GM19324 (cell line): Measurements from ENCODE around the gene GDPD4.

Experiments
- ATAC-seq: cut with Tn5 transposase; IDR thresholded peaks from one replicate; pipeline ENCODE4 v1.9.1; 2021; ENCODE audit warnings: mild to moderate bottlenecking, moderate library complexity; ENCODE audit not compliant: unreplicated experiment, low FRiP score

Gene GDPD4, protein sequence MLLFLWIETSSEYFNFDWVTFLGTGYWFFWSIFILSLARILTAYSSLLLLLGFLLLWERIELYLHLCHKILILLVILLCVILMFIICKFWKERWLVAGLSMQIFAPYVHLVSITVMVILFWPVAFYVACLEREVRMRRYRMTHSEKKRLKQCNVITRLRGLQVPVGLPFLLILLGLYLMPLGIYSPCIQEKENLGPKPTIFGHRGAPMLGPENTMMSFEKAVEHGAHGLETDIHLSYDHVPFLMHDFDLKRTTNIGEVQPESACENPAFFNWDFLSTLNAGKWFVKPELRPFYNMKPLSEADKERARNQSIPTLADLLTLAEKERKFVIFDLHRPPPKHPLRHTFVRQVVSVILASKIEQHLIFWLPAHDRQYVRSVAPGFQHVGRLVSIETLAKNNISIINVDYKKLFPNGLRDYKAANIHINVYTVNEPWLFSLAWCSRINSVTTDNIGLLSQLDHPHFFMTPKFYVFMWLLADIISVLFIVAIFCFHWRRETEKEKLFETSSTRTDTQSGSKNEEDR

DNA sequence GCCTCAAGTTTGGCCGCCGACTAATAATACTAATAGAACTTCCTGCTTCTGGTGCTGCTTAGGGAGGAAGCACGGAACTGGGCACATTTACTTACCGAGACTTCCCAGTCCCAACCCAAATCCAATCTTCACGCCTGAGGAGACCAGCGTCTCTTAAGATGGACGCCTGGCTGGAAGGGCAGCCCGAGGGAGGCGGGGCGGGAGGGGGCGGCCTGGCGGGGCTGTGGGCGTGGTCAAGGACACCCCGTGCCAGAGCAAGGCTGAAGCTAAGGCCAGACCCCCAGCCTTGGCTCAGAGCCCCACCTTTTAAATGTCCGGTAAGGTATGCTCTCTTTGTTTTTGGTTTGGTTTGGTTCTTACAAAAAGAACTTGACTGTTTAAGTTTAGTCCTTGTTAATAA lies at the start of gene GDPD4:
Gene GDPD4 (minus strand): TSS at position 177 of the 400 bp plus-strand sequence. CDS start 16,549 bp downstream, outside the sequence.
- no peak for ATAC-seq

DNA sequence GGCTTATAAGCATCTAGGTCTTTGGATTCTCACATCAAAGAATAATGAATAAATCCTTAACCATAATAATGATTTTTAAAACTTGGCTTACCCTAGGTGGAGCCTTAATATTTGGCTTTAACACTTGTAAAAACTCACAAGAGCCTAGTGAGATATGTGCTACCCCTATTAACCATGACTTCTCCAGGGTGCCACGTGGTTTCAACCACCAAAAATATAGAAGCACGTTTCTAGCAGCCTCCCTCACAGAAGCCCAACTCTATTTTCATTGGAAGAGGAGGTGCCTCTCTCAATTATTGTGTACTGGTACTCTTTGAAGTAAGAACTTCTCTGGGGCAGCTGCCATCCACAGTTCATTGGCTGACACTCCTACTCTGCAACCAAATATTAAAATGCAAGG lies 46.5 kb upstream of the GDPD4 start:
- ATAC-seq = no peak

DNA sequence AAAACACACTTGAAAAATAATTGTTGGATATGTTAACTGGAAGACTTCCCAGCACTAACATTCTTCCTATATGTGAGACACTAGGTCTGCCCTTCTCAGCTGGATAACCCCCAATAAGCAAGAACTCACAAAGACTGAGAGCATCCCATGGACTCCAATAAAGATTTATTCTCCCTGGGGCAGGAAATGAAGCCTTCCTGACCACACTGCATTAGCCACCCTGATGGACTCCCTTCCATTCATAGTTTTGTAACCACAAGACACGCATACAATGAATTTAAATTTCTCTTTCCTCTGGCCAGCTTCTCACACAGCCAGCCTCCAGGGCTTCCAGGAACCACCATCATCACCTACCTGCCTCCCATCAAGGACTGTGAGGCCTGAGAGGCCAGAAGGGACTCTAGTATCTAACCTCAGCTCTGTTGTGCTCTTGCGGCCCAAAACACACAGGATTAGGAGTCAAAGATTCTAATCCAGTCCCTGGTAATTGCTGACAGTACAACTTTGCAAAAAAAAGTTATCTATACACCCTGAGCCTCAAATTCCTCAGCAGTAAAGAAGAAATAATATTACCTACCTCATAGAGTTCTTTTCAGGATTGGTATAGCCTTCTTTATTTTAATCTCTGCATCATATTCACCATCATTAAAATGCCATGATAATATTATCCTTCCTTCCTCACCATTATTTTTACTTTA lies 45.6 kb upstream of the GDPD4 start:
- no peak for ATAC-seq

DNA sequence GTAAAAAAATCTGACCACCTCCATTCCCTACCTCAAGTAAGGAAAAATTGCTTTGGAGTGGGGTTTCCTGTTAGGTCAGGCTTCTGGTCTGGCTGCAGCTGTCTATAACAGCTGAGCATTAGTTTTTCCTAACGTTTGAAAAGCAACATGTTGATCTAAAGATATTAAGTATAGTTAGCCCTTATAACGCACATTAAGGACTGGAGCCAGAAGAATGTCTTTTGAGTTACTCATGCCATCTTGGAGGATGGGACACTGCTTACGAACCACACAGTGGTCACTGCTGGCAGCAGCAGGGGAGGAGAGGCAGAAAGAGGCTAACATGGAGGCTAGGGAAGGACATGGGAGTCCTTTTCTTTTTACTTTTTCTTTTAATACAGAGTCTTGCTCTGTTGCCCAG lies 44.1 kb upstream of the GDPD4 start:
- no peak for ATAC-seq

DNA sequence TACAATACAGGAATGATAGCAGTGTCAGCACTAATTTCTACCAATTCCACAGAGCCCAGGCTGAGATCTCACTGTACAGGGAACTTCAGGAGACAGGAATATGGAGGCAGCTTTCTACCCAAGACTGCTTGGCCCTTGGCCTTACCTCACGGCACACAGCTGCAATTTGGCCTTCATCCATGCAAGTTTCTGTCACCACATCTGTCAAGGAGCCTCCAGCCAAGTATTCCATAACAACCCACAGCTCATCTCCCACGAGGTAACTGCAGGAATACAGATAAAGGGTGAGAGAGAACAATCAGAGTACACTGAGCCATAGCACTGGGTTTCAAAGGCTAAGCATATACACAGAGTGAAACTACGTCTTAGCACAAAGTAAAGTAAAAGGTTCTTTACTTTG lies 39.0 kb upstream of the GDPD4 start:
- no peak for ATAC-seq

DNA sequence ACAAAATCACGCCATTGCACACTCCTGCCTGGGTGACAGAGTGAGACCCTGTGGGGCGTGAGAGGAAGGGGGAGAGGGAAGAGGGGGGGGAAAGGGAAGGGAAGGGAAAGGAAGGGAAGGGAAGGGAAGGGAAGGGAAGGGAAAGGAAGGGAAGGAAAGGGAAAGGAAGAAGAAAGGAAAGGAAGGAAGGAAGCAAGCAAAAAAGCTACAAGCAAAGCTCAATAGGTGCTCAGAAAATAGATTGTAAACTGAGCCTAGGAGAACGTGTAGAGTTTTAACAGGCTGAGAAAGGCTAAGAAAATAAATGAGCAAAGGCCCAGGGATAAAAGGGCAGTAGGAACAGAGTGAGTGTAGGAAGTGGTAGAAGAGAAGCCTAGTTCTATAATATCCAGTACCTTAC lies 30.8 kb upstream of the GDPD4 start:
- ATAC-seq = no peak

DNA sequence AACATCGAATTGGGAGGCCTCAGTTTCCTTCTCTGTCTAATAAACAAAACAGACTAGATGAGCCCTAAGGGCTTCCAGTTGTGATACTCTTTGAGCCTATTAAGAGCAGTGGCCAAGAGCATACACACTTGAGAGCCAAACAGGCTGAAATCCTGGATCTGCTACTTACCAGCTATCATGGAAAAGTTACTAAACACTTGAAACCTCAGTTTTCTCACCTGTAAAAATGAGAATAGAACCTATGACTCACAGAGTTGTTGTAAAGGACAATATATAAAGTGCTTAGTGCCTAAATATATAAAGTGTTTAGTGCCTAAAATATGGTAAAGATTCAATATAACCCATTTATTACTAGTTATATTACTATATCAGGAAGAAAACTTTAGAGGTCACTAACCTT lies 23.7 kb upstream of the GDPD4 start:
- no peak for ATAC-seq

DNA sequence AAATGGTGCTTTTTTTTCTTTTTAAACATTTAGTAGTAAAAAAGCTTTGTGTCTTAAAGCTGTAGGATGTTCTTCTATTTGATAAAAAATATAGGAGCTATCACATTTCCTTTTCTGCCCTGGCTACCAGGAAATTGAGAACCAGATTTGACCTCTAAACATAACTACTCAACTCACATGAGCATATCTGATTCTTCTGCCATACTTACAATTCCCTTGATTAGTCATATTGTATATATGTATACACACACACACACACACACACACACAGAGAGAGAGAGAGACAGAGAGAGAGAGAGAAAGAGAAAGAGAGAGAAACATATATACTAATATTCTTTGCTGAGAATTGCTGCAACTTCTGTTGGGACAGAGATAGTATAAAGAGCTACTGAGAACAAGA lies 23.0 kb upstream of the GDPD4 start:
- no peak for ATAC-seq

DNA sequence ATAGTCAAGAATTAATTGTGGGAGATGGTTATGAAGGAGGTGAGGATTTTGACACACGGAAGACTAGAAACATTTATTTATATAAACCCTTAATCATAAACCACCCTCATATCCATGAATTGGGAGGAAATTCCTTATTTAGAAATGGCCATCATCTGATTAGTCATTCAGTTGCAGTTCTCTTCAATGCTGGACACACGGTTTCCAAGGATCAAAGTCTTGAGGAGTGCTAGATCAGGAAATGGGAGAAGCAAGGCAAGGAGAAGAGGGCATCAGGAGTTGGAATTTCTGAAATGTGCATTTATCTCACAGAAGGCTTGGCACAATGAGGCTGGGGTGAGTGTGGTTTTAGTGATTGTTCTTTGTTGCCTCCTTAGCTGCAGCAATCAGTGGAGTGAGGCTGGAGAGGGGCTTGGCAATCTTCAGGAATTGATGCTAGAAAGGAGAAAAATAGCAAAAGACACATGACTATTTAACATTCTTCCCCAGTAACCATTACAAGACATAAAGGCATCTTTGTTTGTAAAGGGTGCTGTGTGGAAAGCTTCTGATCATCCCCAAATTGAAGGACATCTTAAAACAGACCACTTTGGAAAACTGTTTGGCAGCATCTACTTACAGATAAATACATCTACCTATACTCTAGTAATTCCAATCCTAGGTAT lies 21.6 kb upstream of the GDPD4 start:
- no peak for ATAC-seq

DNA sequence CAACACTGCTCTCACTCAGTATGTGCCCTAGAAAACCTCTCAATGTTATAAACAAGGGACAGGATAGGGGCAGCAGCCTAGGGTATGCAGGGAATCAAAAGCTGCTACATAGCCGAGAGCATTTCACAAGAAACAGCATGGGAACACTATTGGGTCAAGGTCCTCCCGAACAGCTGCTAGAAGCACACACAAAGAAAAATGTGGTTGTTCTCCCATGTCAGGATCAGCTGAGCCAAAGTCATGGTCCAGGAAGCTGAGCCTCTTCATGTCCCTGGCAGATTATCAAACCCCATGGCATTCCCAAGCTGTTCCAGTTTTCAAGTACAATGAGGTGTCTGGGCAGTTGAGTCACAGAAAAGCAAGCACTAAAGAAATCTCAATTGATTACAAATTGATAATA lies 21.0 kb upstream of the GDPD4 start:
- no peak for ATAC-seq

DNA sequence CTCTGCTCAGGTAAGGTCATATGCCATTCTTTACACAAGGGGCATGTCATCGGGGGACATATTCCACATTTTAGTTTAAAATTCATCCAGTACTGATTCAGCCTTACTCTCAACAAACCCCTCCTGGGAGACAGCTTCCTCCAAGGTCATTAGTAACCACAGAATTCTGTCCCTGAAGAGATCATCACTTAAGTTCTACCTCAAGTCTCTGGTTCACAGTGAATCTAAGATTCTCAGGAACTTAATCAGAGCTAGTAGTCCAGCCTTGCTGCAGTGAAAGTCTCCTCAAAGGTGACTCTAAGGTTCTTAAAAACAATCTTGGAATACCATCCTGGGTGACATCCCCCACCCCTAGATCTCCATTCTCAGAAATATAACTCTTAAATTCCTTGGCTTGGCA lies 18.9 kb upstream of the GDPD4 start:
- no peak for ATAC-seq

DNA sequence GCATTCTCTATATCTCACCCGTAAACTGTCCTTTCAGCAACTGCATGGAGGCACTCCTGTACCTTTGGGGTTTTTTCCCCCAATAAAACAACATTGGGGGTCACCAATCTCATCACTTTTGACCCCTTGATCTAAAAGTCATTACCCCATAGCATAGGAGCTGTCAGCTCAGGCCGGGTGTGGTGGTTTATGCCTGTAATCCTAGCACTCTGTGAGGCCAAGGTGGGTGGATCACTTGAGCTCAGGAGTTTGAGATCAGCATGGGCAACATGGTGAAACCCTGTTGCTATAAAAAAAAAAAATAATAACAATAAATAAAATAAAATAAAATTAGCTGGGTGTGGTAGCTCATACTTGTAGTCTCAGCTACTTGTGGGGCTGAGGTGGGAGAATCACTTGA lies 17.1 kb upstream of the GDPD4 start:
- ATAC-seq = no peak

DNA sequence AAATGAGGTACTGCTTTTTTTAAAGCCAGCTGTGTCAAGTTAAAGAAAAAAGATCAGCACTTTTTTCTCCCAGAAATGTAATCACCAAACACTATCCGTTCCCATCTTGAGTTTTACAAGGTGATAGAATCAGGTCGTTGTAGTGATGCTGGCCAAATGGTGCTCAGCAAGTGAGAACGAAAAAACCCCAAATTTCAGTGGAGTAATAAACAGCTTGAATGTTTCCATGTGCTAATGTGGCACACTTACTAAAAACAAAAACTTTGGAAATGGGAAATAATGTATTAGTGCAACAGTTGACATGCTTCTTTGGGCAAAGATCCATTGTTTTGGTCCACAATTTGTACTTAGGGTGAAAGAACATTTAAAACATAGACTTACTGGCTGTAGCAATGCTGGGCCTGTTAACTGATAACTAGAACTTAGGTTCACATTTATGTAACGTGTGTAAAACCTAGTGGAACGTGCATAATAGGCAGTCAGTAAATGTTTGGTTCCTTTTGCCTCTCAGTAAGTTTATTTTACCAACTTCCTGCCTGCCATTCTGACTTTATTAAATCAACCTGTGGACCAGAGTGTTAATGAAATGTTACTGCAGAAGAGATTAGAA lies 15.4 kb upstream of the GDPD4 start:
- no peak for ATAC-seq

DNA sequence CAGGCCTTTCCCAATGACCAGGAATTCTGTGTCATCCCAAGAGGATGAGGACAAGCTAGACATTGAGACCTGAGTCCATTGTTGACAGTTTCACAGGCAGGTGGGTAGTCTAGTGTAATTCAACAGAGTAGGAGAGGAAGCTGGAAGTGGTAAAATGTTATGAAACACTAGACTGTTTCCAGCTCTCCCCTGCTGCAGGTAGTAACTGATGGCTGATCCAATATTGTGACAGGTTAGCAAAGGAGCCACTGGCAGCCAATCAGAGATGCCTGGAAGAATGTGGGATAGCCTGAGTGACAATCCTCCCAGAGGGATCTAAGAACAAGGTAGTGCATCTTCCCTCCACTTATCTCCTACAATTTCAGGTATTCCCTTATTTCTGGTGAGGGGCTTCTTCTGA lies 10.6 kb upstream of the GDPD4 start:
- no peak for ATAC-seq

DNA sequence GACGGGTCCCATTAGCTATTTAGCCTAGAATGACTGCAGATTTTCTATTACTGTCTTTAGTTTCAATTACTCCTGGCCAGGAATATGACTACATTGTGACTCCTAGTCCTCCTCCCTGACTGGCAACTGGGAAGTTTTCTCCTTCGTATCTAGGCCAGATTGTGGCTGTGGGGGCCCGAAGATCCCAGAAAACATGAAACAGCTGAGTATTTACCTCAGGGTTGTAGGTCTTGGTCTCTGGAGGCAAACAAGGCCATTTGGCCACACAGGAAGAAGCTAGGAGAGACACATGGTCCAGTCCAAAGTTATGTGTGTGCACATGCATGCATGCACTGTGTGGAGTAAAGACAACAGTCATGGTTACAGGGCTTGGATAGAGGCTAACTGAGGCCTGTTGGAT lies 10.2 kb upstream of the GDPD4 start:
- no peak for ATAC-seq

DNA sequence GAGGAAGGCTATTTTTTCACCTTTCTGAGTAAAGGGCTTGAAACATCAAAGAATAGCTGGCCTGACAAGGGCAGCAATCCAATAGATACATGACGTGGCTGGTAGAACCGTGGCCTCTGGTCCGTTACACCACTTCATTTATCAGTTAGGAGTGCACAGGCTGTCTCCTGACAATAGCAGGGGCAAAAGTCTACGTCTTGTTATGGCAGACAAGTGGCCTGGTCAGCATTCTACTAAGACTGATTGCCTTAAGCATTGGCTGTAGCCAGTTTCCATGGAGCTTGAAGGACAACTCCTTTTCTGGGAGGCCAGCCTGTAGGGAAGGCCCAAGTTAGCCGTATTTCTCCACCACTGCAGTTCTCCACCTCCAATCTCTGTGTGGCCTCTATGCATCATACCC lies 9.2 kb upstream of the GDPD4 start:
- no peak for ATAC-seq

DNA sequence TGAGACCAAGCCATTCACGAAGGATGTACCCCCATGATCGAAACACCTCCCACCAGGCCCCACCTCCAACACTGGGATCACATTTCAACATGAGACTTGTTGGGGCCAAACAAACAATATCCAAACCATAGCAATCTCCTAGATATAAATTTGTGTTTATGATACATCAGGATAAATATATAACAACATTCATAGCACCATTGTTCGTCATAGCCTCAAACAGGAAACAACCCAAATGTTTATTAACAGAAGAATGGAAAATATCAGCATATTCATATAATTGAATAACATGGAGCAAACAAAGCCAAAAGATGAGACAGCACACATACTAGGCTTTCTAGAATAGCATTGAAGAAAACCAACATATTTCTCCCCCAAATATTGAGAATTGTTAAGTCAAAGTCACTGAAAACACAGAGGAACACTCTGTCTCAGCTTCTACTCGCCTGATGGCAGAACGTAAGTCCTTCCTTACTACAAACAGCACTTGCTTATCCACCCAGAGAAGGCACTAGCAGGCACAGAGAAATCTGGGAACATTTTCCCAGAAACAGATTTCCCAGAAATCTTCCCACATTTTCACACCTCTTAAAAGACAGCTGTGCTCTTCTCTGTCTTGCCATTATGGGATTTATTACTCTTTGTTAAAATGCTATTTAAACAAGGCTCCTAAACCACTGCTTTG lies 8.1 kb upstream of the GDPD4 start:
- no peak for ATAC-seq

DNA sequence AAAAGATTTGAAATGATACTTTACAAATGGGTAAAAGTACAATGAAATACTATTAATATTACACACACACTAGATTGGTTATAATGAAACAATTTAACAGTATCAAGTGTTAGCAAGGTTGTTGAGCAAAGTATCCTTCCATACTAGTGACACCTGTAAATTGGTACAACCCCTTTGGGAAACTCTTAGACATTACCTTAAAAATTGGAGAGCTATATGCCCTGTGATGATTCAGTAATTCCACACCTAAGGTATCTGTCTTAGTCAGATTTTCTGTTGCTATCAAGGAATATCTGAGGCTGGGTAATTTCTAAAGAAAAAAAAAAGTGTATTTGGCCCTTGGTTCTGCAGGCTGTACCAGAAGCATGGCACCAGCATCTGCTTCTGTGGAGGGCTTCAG lies 7.4 kb upstream of the GDPD4 start:
- no peak for ATAC-seq

DNA sequence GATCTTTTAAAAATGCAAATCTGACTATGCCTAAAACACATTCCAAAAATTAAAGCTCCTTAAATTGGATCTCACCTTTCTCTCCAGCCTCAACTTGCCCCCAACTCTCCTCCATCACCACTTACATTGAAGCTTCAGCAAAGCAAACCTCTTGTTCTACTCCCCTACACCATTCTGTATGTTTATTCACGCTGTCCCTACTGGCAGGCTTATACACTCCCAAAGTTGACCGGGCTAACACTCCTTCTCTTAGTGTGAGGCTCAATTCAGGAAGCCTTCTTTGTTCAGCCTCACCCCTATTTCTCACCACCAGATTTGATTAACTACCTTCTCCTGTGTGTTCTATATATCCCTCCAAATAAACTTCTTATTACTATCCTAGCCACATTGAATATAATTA lies 1.8 kb upstream of the GDPD4 start:
- no peak for ATAC-seq

DNA sequence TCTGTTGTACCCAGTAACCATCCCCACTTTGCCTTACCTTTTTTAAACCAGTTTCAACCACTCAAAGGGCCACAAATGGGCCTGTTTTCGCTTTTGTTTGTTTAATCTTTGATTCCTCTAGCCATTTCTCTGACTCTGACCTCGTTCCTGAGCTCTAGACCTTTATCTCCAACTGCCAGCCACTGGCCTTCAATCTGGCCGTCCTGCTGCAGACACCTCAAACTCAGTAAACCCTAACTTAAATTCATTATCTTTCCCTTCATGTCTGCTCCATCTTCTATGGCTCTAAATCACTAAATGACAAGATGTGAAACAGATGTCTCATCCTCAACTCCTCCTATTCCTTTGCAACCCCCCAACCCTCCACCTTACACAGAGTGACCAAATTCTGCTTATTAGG lies 1.3 kb upstream of the GDPD4 start:
- no peak for ATAC-seq
